ENCODE data around the gene ABCB8. TPM values are rescaled to one million over a fixed set of nuclear protein-coding genes. Genes with fewer than 3 reads are reported as not detected.

The ABCB8 gene
- total and polyA plus RNA-seq, 9 of the 15 experiments (the other 6 are each of a cell fraction or from before 2014, with no cell fraction given) = 7.6 to 106 (median 36.3) TPM

DNA sequence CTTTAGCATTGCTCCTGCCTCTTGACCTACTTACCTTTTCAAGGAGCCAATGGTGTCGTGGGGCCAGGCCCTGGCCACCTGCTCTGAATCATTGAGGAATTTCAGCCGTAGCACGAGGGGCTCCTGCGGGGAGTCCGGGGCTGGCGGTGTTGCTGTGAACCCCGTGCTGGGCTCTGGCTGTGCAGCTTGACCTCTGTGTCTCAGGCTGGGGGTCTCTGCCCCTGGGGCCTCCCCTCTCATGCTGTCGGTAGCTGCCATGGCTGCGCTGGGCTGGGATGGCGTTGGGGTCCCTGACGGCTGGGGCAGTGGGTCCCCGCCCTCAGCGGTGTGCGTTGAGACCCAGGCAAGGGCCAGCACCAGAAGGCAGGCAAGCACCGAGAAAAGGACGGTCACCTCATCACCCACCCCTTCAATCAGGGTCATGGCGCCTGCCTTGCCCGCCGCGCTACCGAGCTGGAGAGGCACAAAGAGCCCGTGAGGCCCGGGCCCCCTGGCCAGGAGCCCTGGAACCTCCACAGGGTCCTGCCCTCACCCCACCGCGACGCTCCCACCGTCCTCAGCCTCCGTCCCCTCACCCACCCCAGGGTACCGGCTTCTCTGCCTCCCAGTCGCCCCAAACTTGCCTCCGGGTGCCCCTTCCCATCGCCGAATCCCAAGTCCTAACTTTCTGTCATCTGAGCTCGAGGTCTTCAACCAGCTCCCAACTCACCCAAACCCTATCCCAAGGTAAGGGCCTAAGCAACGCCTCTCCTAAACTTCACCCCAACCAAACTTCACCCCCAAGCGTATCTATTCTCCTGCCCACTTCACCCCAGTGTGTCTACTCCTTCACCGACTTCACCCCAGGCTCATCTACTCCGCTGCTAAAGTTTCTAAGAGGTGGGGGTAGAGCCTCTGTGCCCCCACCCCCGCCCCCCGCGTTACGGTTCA lies 54.2 kb downstream of the ABCB8 start (continued):
- no peak for TF ChIP-seq SFPQ (IDR thresholded peaks at IDR 0.05; ENCODE audit: low read depth, low read length)
- TF ChIP-seq ATF7 (IDR thresholded peaks at IDR 0.05) = no peak
- no peak for TF ChIP-seq DACH1 (IDR thresholded peaks at IDR 0.05; ENCODE audit: partially characterized antibody)
- TF ChIP-seq MLLT1 (IDR thresholded peaks at IDR 0.05) = peak; percentile 84 to 90
- no peak for TF ChIP-seq NR2F6 (CRISPR knock-in tag; IDR thresholded peaks at IDR 0.05)
- no peak for TF ChIP-seq ILF3 (IDR thresholded peaks at IDR 0.05; ENCODE audit: borderline replicate concordance)
- TF ChIP-seq MCM5 (IDR thresholded peaks at IDR 0.05; ENCODE audit: low read depth) = no peak
- peak; percentile 46; the same call in 1 of the 2 replicates for TF ChIP-seq TOE1 (IDR thresholded peaks at IDR 0.05; ENCODE audit: borderline replicate concordance)
- no peak for TF ChIP-seq TOE1 (CRISPR knock-in tag; IDR thresholded peaks at IDR 0.05; ENCODE audit: borderline replicate concordance, low read depth)
- TF ChIP-seq CHD4 (IDR thresholded peaks at IDR 0.05; ENCODE audit: insufficient read depth, insufficient replicate concordance, low read depth, low read length, poor library complexity, severe bottlenecking) = no peak
- TF ChIP-seq POLR2AphosphoS2 (IDR thresholded peaks at IDR 0.05; ENCODE audit: low read length) = no peak
- no peak for TF ChIP-seq NFATC3 (IDR thresholded peaks at IDR 0.05)
- TF ChIP-seq ESRRA (IDR thresholded peaks at IDR 0.05; ENCODE audit: borderline replicate concordance, low read depth) = no peak
- TF ChIP-seq ZFP1 (CRISPR knock-in tag; IDR thresholded peaks at IDR 0.05) = no peak
- TF ChIP-seq SIX5 (IDR thresholded peaks at IDR 0.05; ENCODE audit: borderline replicate concordance in 1 of 2, insufficient read depth in 1 of 2, low read depth in 1 of 2, low read length in 2 of 2) = no peak
- TF ChIP-seq, protein P1, sequence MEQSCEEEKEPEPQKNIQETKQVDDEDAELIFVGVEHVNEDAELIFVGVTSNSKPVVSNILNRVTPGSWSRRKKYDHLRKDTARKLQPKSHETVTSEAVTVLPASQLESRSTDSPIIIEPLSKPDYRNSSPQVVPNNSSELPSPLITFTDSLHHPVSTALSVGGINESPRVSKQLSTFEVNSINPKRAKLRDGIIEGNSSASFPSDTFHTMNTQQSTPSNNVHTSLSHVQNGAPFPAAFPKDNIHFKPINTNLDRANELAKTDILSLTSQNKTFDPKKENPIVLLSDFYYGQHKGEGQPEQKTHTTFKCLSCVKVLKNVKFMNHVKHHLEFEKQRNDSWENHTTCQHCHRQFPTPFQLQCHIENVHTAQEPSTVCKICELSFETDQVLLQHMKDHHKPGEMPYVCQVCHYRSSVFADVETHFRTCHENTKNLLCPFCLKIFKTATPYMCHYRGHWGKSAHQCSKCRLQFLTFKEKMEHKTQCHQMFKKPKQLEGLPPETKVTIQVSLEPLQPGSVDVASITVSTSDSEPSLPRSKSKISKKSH (CRISPR knock-in tag; IDR thresholded peaks at IDR 0.05) = no peak
- no peak for TF ChIP-seq NCOA2 (IDR thresholded peaks at IDR 0.05; ENCODE audit: partially characterized antibody in 2 of 2)
- peak; percentile 66 for TF ChIP-seq POLR2A (conservative IDR thresholded peaks at IDR 0.05)
- no peak for TF ChIP-seq MAFF (IDR thresholded peaks at IDR 0.05; ENCODE audit: low read length)
- TF ChIP-seq ZBTB33 (CRISPR knock-in tag; IDR thresholded peaks at IDR 0.05) = no peak
- TF ChIP-seq ZNF121 (CRISPR knock-in tag; conservative IDR thresholded peaks at IDR 0.05) = no peak
- TF ChIP-seq ZNF75A (CRISPR knock-in tag; IDR thresholded peaks at IDR 0.05) = no peak

Data from K562 (cell line).